ENCODE measurements around the gene MYO3B. TPM values are rescaled to one million over a fixed set of nuclear protein-coding genes. Genes with fewer than 3 reads are reported as not detected.

MYO3B gene
- total and polyA plus RNA-seq, 2 donors (not counting 1 experiment from before 2014, with no cell fraction given): not detected

- WGBS (ENCODE audit: insufficient coverage): 100% methylated on average over 1 of the region's 2 CpGs
- H3K4me3 Mint-ChIP-seq: no peak overlapping the region
These were observed 58.7 kb downstream of the MYO3B start for GRCh38 chr2:170236680-170237047.

GRCh38 chr2:170237572-170238120 is 59.7 kb downstream of the MYO3B start:
- H3K9me3 Mint-ChIP-seq (ENCODE audit: insufficient read depth): no peaks in the 10 kb centered on the region
- POLR2A ChIA-PET: no interaction called here
- Histone ChIP-seq H3K27ac (ENCODE audit: low read length in 2 of 2) (no peak overlapping the region), H3K27me3 (replicated peaks in 1 of 4; ENCODE audit: control extremely low read depth in 1 of 4, control insufficient read depth in 3 of 4, insufficient read depth in 4 of 4, low read length in 3 of 4) (no peaks in the 10 kb centered on the region), H3K4me2 (replicated peaks; ENCODE audit: low read depth, low read length, poor library complexity, severe bottlenecking) (no peak overlapping the region), H3K9me3 (ENCODE audit: control extremely low read depth in 1 of 3, control insufficient read depth in 2 of 3, insufficient read depth in 1 of 3, low read length in 2 of 3) (no peaks in the 10 kb centered on the region), H2AFZ (ENCODE audit: insufficient read depth, low read depth, low read length, poor library complexity, severe bottlenecking) (no peak overlapping the region), H3K79me2 (ENCODE audit: control insufficient read depth, insufficient read depth, low read length) (no peaks in the 10 kb centered on the region), H3K9ac (ENCODE audit: low read length) (no peak overlapping the region), H3K4me3 (ENCODE audit: control extremely low read depth in 1 of 5, extremely low read depth in 1 of 5, insufficient read depth in 1 of 5, low read depth in 2 of 5, low read length in 4 of 5) (no peak overlapping the region), H3K4me1 (ENCODE audit: control insufficient read depth in 2 of 2, insufficient read depth in 2 of 2, low read length in 2 of 2) (no peaks in the 10 kb centered on the region), H3K36me3 (replicated peaks in 1 of 2; ENCODE audit: control extremely low read depth in 1 of 2, control insufficient read depth in 1 of 2, extremely low read depth in 1 of 2, insufficient read depth in 2 of 2, low read length in 1 of 2) (no peaks in the 10 kb centered on the region), H4K20me1 (ENCODE audit: control insufficient read depth, insufficient read depth, low read length, poor library complexity, severe bottlenecking) (no peaks in the 10 kb centered on the region)
- intact Hi-C loops (cut with micrococcal nuclease): loop anchor here (10.0 kb wide), 1 partner anchor 577 kb away; the partner anchor contains the start of gene GAD1
- CTCF ChIA-PET: no interaction called here
- H3K27me3 Mint-ChIP-seq: peaks cover 14% of the 10 kb centered on the region
- ATAC-seq (ENCODE audit: low read depth): no peak
- no peak overlapping the region for H3K27ac Mint-ChIP-seq
- H3K4me1 Mint-ChIP-seq: no peaks in the 10 kb centered on the region
- TF ChIP-seq EZH2 (IDR thresholded peaks at IDR 0.05; ENCODE audit: borderline replicate concordance, insufficient read depth, low read depth, low read length, poor library complexity, severe bottlenecking) (no peak), CTCF (IDR thresholded peaks at IDR 0.05) (no peak)
- no peak overlapping the region for H3K4me3 Mint-ChIP-seq
- no peak for DNase-seq
- WGBS (ENCODE audit: insufficient coverage): no CpG with 5 or more reads among the region's 4 CpGs

More at GRCh38 chr2:170236680-170237047, 58.7 kb downstream of the MYO3B start:
- H3K27me3 ChIP-seq (replicated peaks in 1 of 4; ENCODE audit: control extremely low read depth in 1 of 4, control insufficient read depth in 3 of 4, insufficient read depth in 4 of 4, low read length in 3 of 4): no peaks in the 10 kb centered on the region
- DNase-seq: no peak
- no peaks in the 10 kb centered on the region for H4K20me1 ChIP-seq (ENCODE audit: control insufficient read depth, insufficient read depth, low read length, poor library complexity, severe bottlenecking)
- H3K36me3 ChIP-seq (replicated peaks in 1 of 2; ENCODE audit: control extremely low read depth in 1 of 2, control insufficient read depth in 1 of 2, extremely low read depth in 1 of 2, insufficient read depth in 2 of 2, low read length in 1 of 2): no peaks in the 10 kb centered on the region
- H3K4me2 ChIP-seq (replicated peaks; ENCODE audit: low read depth, low read length, poor library complexity, severe bottlenecking): no peak overlapping the region
- no peak for ATAC-seq (ENCODE audit: low read depth)
- no peak overlapping the region for H3K27ac Mint-ChIP-seq
- no peaks in the 10 kb centered on the region for H3K4me1 Mint-ChIP-seq
- ChIA-PET POLR2A (no interaction called here), CTCF (no interaction called here)
- H3K9ac ChIP-seq (ENCODE audit: low read length): no peak overlapping the region
- H3K79me2 ChIP-seq (ENCODE audit: control insufficient read depth, insufficient read depth, low read length): no peaks in the 10 kb centered on the region
- peaks cover 14% of the 10 kb centered on the region for H3K27me3 Mint-ChIP-seq
- intact Hi-C loops (cut with micrococcal nuclease): loop anchor here (10.0 kb wide), 1 partner anchor 578 kb away; the partner anchor contains the start of gene GAD1
- H3K27ac ChIP-seq (ENCODE audit: low read length in 2 of 2): no peak overlapping the region
- no peaks in the 10 kb centered on the region for H3K9me3 ChIP-seq (ENCODE audit: control extremely low read depth in 1 of 3, control insufficient read depth in 2 of 3, insufficient read depth in 1 of 3, low read length in 2 of 3)
- H3K4me3 ChIP-seq (ENCODE audit: control extremely low read depth in 1 of 5, extremely low read depth in 1 of 5, insufficient read depth in 1 of 5, low read depth in 2 of 5, low read length in 4 of 5): no peak overlapping the region
- TF ChIP-seq EZH2 (IDR thresholded peaks at IDR 0.05; ENCODE audit: borderline replicate concordance, insufficient read depth, low read depth, low read length, poor library complexity, severe bottlenecking): no peak
- no peak for TF ChIP-seq CTCF (IDR thresholded peaks at IDR 0.05)
- H3K9me3 Mint-ChIP-seq (ENCODE audit: insufficient read depth): no peaks in the 10 kb centered on the region
- H3K4me1 ChIP-seq (ENCODE audit: control insufficient read depth in 2 of 2, insufficient read depth in 2 of 2, low read length in 2 of 2): no peaks in the 10 kb centered on the region
- H2AFZ ChIP-seq (ENCODE audit: insufficient read depth, low read depth, low read length, poor library complexity, severe bottlenecking): no peak overlapping the region

Measured in B cell (primary cell).